Right lobe of liver (tissue), 6 donors: ENCODE measurements around the gene PITPNM2. TPM values are rescaled to one million over a fixed set of nuclear protein-coding genes. Genes with fewer than 3 reads are reported as not detected.
A peak's percentile ranks its signal among the peaks of the same experiment; 100 is the strongest.

Experiments used
- ATAC-seq, 4 donors: fragments of 200-7000 bp; cut with Tn5 transposase; one replicate each; pipeline ENCODE4 v1.9.1; 2020; ENCODE audit warnings: mild to moderate bottlenecking in 4 of 4, moderate library complexity in 4 of 4
- DNase-seq, 3 donors: peaks; one replicate each; pipeline ENCODE4 v3.0.0-alpha.2; 2020
- H3K27ac ChIP-seq, 3 donors: fragments of 200-600 bp; one replicate each; pipeline ENCODE4 v1.8.0; 2022
- H3K27me3 ChIP-seq, 2 donors: fragments of 200-600 bp; one replicate each; pipeline ENCODE4 v1.8.0; 2022
- H3K36me3 ChIP-seq, 4 donors: fragments of 200-600 bp; sonication (generic) in 1 of 4; one replicate each; pipeline versions ENCODE4 v1.5.1 to v1.8.0; 2017 to 2022; ENCODE audit warnings: control low read depth in 1 of 4
- H3K4me1 ChIP-seq, 4 donors: fragments of 200-600 bp; sonication (generic) in 1 of 4; one replicate each; pipeline versions ENCODE4 v1.5.1 to v1.8.0; 2017 to 2022; ENCODE audit warnings: control low read depth in 1 of 4
- H3K4me3 ChIP-seq, 3 donors: fragments of 200-600 bp; one replicate each; pipeline ENCODE4 v1.8.0; 2022
- H3K9me3 ChIP-seq, 4 donors: fragments of 200-600 bp; sonication (generic) in 1 of 4; one replicate each; pipeline versions ENCODE4 v1.5.1 to v1.8.0; 2017 to 2022; ENCODE audit warnings: control low read depth in 1 of 4
- CTCF ChIP-seq, 4 donors: fragments of 200-600 bp in 3 of 4; fragments of 450-650 bp in 1 of 4; IDR thresholded peaks; one replicate each; pipeline versions ENCODE4 v1.5.1 to v1.8.0; 2016 to 2022; ENCODE audit warnings: antibody characterized with exemption in 4 of 4, mild to moderate bottlenecking in 2 of 4
- POLR2A ChIP-seq: fragments of 450-650 bp; IDR thresholded peaks from one replicate; pipeline ENCODE4 v1.6.1; 2017; ENCODE audit warnings: antibody characterized with exemption, mild to moderate bottlenecking
- WGBS: methylation state at CpG from one replicate; pipeline ENCODE4 v1.1.6; 2018; ENCODE audit warnings: low coverage, low lambda C conversion rate; ENCODE audit not compliant: insufficient coverage; ENCODE audit errors: missing lambda C conversion rate; 5-methylcytosine and 5-hydroxymethylcytosine counted together
- intact Hi-C, 2 donors: fragments of 100-400 bp; cut with DNase I; formaldehyde crosslinking; loops; one replicate each; pipeline versions ENCODE4 v1.11.2 to v1.14.1; 2022
- total RNA-seq, 6 experiments: library from RNA; depleted of rRNA in 2 of 6; stranded (reverse); fragments of >200 nt in 2 of 6; fragmentation: NEBNext Ultra II Directional in 3 of 6; extraction: Animal tissue kit (Norgen Biotek cat#: 25700) in 3 of 6; gene quantifications; one replicate each; pipeline versions ENCODE4 v1.1.0 to v1.2.4, GENCODE V29; 2016 to 2023
- donor health status: DM: no; HTN: yes; CAD: no.
- donor health status: DM: no; HTN: no; CAD: no.
- donor health status: DM: no; HTN: no; CAD: no.
- donor health status: DM: no; HTN: yes; CAD: no.
- donor health status: DM: no; HTN: yes; CAD: no.

The PITPNM2 gene
- total RNA-seq, 6 experiments from 2014 or later = 5.8 to 24.7 (median 14.2) TPM

GRCh38 chr12:123140676-123141614 is 9.9 kb downstream of the PITPNM2 start:
- peak overlapping the region; percentile 75 to 80 (median 78) for H3K27ac ChIP-seq
- H3K27me3 ChIP-seq = no peaks in the 10 kb centered on the region
- H3K36me3 ChIP-seq = no peaks in the 10 kb centered on the region
- DNase-seq (no peak), ATAC-seq (peak; percentile 45 to 61 (median 50))
- H3K4me1 ChIP-seq = peaks cover 3 to 44% (median 27%) of the 10 kb centered on the region in 4 donors
- peak overlapping the region in 2 of 3 donors; percentile 14 to 16 for H3K4me3 ChIP-seq
- TF ChIP-seq CTCF (IDR thresholded peaks at IDR 0.05) (no peak), POLR2A (no peak)
- intact Hi-C loops = loop anchor here (5.0 to 10.0 kb wide), 3 partner anchors 44 to 86 kb away; no protein-coding TSS in a partner anchor
- 69% methylated on average over 3 of the region's 6 CpGs for WGBS
- no peaks in the 10 kb centered on the region for H3K9me3 ChIP-seq

DNA sequence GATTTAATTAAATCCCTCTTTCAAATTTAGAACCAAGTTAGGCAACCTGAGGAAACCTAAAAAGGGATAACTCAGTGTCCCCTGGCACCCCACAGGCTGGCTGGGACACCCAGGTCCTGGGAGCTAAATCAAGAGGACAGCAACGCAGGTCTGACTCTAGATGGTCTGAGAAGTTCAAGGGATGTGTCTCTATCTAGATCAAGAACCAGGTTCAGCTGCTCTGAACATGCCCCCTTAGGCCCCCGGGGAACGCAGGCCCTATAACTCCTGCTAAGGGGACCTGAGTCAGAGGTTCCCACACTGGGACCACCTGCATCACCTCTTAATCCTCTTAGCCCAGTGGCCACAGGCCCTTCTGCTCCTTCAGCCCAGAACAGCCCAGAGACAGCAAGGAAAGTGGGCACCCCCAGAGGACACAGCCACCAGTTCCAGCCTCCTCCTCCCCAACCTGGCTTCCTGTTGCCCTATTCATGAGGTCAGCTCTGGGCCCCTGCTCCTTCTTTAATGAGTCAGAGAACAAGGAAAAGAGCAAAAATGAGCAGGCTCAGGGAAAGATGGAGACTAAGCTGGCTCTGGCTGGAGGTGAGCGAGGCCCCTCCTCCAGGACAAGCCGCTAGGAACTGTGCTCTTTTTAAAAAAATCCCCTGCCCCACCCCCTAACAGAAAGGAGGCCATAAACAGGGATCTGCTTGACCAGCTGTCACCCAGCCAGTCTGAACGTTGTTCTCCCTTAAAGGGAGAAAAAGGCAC is 10.8 kb downstream of the PITPNM2 start:
- DNase-seq = peak in 1 of 3 donors; percentile 40
- Histone ChIP-seq H3K27me3 (no peaks in the 10 kb centered on the region), H3K4me1 (peaks cover 3 to 44% (median 27%) of the 10 kb centered on the region in 4 donors), H3K36me3 (no peaks in the 10 kb centered on the region), H3K9me3 (no peaks in the 10 kb centered on the region), H3K27ac (peak overlapping the region; percentile 75 to 80 (median 78)), H3K4me3 (no peak overlapping the region)
- 39% methylated on average over 3 of the region's 6 CpGs for WGBS
- intact Hi-C loops = loop anchor here (5.0 to 10.0 kb wide), 3 partner anchors 43 to 85 kb away; no protein-coding TSS in a partner anchor
- peak; percentile 25 to 36 (median 28) for ATAC-seq
- TF ChIP-seq CTCF (IDR thresholded peaks at IDR 0.05) = no peak

GRCh38 chr12:123135688-123136087 is 15.2 kb downstream of the PITPNM2 start:
- ATAC-seq (no peak), DNase-seq (peak in 1 of 3 donors; percentile 5)
- no peaks in the 10 kb centered on the region for H3K9me3 ChIP-seq
- H3K27ac ChIP-seq = no peak overlapping the region
- no peaks in the 10 kb centered on the region for H3K27me3 ChIP-seq
- 78% methylated on average over 7 of the region's 8 CpGs for WGBS
- H3K4me3 ChIP-seq = no peak overlapping the region
- intact Hi-C loops = no loop called here
- no peak for TF ChIP-seq CTCF (IDR thresholded peaks at IDR 0.05)
- no peak for TF ChIP-seq POLR2A
- H3K4me1 ChIP-seq = peaks cover 0 to 20% (median 13%) of the 10 kb centered on the region in 4 donors
- no peaks in the 10 kb centered on the region for H3K36me3 ChIP-seq

- no peak overlapping the region for H3K4me3 ChIP-seq
- peak in 1 of 3 donors; percentile 6 for DNase-seq
- H3K27ac ChIP-seq = no peak overlapping the region
- no peak for ATAC-seq
- no peaks in the 10 kb centered on the region for H3K36me3 ChIP-seq
- 84% methylated on average over 3 of the region's 6 CpGs for WGBS
- peaks cover 0 to 11% (median 5%) of the 10 kb centered on the region in 4 donors for H3K4me1 ChIP-seq
- H3K9me3 ChIP-seq = no peaks in the 10 kb centered on the region
- intact Hi-C loops = no loop called here
- no peaks in the 10 kb centered on the region for H3K27me3 ChIP-seq
- TF ChIP-seq POLR2A (no peak), CTCF (IDR thresholded peaks at IDR 0.05) (no peak)
These were observed 16.1 kb downstream of the PITPNM2 start for GRCh38 chr12:123134826-123135225.
